ENCODE results near the gene PDZD4.

Gene PDZD4

GRCh38 chrX:153868576-153869472 is 38.5 kb upstream of the PDZD4 start:
- DNase-seq (ENCODE audit: low read depth) = no peak

- no peak for DNase-seq (ENCODE audit: low read depth)
Observed at GRCh38 chrX:153867671-153868070, 37.3 kb upstream of the PDZD4 start.

DNA sequence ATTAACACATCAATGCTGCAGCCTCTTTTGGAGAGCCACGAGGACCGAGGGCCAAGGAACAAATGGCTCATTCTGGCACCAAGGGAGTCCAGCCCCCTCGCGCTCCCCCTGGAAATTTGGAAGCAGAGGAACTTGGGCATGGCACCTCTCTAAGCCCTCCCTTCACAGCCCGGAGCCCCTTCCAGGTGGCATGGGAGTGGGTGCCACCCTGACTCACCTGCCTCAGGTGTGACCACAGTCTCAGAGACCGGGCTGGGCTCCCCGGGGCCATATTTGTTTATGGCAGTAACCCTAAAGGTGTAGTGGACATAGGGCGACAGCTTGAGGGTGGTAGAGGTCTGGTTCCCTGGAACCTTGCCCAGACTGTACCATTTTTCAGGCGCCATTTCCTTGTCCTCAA is 36.8 kb upstream of the PDZD4 start:
- no peak for DNase-seq (ENCODE audit: low read depth)

- no peak for DNase-seq (ENCODE audit: low read depth)
Observed at GRCh38 chrX:153866302-153867019, 36.1 kb upstream of the PDZD4 start.

GRCh38 chrX:153865685-153866084 is 35.3 kb upstream of the PDZD4 start:
- DNase-seq (ENCODE audit: low read depth) = no peak

- DNase-seq (ENCODE audit: low read depth) = no peak
Observed at GRCh38 chrX:153865321-153865580, 34.9 kb upstream of the PDZD4 start.

GRCh38 chrX:153864561-153865320 is 34.4 kb upstream of the PDZD4 start:
- DNase-seq (ENCODE audit: low read depth) = no peak

DNA sequence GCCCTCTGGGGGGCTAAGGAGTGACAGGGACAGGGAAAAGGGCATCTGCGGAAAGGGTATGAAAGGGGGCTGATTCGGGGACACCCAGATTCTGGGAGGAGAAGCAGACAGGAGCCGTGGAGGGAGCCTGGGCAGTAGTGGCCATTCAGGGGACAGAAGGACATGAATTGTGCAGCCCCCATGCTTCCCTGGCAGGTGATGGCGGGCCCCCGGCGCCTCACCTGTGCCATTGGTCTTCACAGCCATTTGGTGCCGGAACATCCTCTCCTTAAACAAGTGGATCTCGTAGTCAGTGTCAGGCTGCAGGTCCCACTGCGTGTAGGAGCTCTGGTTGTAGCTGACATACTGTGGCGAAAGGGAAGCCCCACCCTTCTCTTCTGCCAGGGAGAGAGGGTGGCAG is 33.8 kb upstream of the PDZD4 start:
- DNase-seq (ENCODE audit: low read depth) = no peak

- DNase-seq (ENCODE audit: low read depth) = no peak
Observed at GRCh38 chrX:153863251-153863991, 33.1 kb upstream of the PDZD4 start.

GRCh38 chrX:153862369-153863250 is 32.3 kb upstream of the PDZD4 start:
- no peak for DNase-seq (ENCODE audit: low read depth)

DNA sequence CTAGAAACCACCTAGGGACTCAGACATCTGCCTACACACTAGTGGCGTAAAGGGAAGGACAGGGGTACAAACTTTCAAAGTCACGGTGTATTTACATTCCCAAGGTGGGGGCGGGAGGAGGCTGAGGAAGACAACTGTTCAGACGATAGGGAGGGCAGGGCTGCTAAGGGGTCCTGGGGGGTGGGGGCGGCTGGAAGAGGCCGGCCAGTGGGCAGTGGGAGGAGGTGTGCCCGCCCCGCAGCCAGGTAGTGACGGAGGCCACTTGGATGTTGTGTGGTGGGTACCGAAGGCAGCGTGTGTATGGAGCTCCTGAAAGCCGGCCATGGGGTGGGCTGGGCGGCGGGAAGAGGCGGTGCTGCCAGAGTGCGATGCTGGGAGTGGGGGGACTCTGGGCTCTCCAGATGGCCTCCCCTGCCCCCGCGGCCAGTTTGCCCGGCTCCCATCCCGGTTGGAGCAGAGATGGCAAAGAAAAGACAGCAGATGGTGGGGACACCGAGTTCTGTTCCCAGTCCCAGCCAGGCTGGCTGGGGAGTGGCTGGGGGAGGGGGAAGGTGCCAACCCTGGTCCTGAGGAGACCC is 31.5 kb upstream of the PDZD4 start:
- no peak for DNase-seq (ENCODE audit: low read depth)

- DNase-seq (ENCODE audit: low read depth) = no peak
Observed at GRCh38 chrX:153861151-153861550, 30.8 kb upstream of the PDZD4 start.

DNA sequence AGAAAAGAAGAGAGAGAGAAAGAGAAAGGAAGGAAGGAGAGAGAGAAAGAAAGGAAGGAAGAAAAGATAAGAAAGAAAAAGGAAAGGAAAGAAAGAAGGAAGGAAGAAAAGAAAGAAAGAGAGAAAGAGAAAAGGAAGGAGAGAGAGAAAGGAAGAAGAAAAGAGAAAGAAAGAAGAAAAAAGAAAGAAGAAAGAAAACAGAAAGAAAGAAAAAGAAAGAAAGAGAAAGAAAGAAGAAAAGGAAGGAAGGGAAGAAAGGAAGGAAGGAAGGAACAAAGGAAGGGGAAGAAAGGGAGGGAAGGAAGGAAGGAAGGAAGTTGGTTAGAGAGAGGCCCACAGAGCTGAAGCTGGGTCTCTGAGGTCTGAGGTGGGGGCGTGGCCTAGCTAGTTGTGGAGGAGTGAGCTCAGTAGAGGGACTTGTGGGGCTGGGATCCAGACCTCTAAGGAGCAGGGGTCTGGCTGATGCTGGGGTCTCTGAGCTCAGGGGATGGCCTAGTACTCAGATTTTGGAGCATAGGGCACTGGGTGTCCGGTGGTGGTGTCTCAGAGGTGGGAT is 27.1 kb upstream of the PDZD4 start:
- no peak for DNase-seq (ENCODE audit: low read depth)

- no peak for DNase-seq (ENCODE audit: low read depth)
Observed at GRCh38 chrX:153854702-153855101, 24.4 kb upstream of the PDZD4 start.

DNA sequence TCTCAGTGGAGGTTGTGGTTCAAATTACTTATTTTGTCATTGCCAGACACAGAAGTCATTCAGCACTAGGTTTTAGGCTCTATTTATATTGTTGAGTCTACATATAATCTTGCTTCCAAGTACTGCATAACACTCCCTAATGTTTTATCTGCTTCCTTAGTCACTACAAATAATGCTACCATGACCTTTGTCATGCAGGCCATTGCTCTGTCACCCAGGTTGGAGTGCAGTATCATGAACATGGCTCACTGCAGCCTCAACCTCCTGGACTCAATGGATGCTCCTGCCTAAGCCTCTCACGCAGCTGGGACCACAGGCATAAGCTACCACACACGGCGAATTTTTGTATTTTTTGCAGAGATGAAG is 23.5 kb upstream of the PDZD4 start:
- DNase-seq (ENCODE audit: low read depth) = no peak

DNA sequence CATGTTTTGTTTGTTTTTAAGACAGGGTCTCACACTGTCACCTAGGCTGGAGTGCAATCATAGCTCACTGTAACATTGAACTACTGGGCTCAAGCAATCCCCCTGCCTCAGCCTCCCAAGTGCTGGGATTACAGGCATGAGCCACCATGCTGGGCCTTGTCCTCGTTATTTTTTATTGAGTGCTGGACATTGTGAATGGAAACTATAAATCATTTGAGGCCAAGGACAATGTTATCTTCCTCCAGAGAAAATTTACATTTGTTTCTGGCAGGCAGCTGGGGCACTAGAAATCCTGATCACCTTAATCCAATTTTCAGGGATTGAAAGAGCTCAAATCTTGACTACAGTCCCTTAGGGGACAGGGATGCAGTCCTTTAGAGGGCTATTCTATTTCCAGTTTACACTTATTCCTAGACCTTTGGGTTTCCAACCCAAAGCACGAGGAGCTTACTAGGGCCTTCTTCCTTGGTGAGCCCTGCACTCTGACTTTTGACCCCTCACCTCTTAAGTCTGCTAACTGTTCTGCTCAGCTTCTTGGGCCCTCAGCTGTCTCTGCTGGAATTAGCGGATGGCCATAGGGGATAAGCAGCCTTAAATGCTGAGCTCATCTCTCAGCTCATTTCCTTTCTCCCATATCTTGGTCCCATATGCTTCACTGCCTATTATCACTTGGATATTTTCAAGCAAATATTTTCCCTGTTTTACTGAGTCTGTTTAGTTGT is 23.0 kb upstream of the PDZD4 start:
- DNase-seq (ENCODE audit: low read depth) = no peak

GRCh38 chrX:153851981-153852380 is 21.6 kb upstream of the PDZD4 start:
- no peak for DNase-seq (ENCODE audit: low read depth)

- DNase-seq (ENCODE audit: low read depth) = no peak
Observed at GRCh38 chrX:153848325-153848724, 18.0 kb upstream of the PDZD4 start.

DNA sequence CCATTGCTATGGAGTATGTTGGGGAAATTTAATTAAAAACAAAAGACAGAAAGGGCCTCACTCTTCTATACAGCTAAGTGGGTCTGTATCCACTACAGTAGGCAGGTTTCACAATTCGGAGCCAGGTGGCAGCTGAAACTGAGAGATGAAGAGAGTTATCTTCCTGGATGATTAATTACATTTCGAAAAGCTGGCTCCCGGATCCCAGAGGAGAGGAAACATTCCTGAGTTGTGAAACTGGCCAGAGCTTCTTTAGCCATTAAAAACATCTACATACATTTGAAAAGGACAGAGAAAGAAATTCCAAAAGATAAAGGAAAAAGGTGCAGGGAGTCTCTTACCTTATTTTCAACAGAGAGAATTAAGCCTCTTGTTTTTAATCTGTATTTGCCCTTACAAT is 15.5 kb upstream of the PDZD4 start:
- peak; percentile 53 for DNase-seq (ENCODE audit: low read depth)

GRCh38 chrX:153845195-153845594 is 14.9 kb upstream of the PDZD4 start:
- DNase-seq (ENCODE audit: low read depth) = no peak

All from amniotic epithelial cell (primary cell).